Breast epithelium (tissue), 3 donors: ENCODE results near the gene BBS9.

Experiments used
- POLR2A ChIP-seq: fragments of 450-650 bp; IDR thresholded peaks from one replicate; pipeline ENCODE4 v1.6.1; 2016; ENCODE audit warnings: antibody characterized with exemption, mild to moderate bottlenecking, moderate library complexity
- POLR2AphosphoS5 ChIP-seq, 3 donors: sonication (generic); formaldehyde crosslinking; IDR thresholded peaks; one replicate each; pipeline ENCODE4 v1.6.1; 2017; ENCODE audit warnings: antibody characterized with exemption in 3 of 3
- TF ChIP-seq, protein P1 (sequence below), 3 donors: fragments of 450-650 bp; IDR thresholded peaks; one replicate each; pipeline ENCODE4 v1.5.1; 2016 to 2017; ENCODE audit warnings: antibody characterized with exemption in 3 of 3, mild to moderate bottlenecking in 3 of 3, moderate library complexity in 3 of 3

DNA sequence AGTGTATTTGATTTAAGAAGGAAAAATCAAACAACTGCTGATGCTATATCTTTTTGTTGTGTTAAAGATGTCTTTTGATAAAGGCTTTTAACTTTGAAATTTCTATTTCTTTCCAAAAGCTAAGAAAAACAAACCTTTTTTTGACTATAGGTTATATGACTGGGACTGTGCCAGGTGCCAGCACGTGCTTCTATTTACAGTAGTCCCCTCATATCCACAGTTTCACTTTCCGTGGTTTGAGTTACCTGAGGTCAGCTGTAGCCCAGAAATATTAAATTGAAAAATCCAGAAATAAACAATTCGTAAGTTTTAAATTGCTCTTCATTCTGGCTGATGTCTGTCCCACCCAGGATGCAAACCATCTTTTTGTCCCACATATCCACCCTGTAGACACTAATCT is 104.3 kb downstream of the BBS9 start:
- TF ChIP-seq, protein P1, sequence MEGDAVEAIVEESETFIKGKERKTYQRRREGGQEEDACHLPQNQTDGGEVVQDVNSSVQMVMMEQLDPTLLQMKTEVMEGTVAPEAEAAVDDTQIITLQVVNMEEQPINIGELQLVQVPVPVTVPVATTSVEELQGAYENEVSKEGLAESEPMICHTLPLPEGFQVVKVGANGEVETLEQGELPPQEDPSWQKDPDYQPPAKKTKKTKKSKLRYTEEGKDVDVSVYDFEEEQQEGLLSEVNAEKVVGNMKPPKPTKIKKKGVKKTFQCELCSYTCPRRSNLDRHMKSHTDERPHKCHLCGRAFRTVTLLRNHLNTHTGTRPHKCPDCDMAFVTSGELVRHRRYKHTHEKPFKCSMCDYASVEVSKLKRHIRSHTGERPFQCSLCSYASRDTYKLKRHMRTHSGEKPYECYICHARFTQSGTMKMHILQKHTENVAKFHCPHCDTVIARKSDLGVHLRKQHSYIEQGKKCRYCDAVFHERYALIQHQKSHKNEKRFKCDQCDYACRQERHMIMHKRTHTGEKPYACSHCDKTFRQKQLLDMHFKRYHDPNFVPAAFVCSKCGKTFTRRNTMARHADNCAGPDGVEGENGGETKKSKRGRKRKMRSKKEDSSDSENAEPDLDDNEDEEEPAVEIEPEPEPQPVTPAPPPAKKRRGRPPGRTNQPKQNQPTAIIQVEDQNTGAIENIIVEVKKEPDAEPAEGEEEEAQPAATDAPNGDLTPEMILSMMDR (IDR thresholded peaks at IDR 0.05) = no peak
- TF ChIP-seq POLR2A (no peak), POLR2AphosphoS5 (IDR thresholded peaks at IDR 0.05) (no peak)
